UCSD-AML1 (cell line): ENCODE measurements around the gene CTNNA3.

Experiments used
- DNase-seq: peaks from one replicate; lab custom pipeline; 2025; ENCODE audit not compliant: unreplicated experiment; lab: John Stamatoyannopoulos, UW

The CTNNA3 gene

DNA sequence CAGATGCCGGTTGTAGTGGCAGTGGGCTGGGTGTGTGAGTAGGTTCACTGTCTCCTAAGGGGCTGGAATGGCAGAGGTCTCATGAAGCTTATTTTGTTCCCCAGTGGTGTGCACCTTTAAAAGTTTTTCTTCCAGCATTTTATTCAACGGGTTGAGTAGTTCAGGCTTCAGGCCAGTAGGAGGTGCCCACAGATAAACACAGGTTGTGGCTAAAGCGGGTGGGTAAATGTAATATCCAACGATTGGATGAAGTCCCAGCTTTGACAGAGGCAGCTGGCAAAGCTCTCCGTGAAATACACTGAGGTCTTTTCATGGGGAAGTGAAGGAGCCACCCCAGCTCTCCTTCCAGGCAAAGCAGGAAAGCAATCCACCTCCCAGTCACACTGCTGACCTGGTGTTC lies 1109.9 kb downstream of the CTNNA3 start:
- DNase-seq, result peak; percentile 4

DNA sequence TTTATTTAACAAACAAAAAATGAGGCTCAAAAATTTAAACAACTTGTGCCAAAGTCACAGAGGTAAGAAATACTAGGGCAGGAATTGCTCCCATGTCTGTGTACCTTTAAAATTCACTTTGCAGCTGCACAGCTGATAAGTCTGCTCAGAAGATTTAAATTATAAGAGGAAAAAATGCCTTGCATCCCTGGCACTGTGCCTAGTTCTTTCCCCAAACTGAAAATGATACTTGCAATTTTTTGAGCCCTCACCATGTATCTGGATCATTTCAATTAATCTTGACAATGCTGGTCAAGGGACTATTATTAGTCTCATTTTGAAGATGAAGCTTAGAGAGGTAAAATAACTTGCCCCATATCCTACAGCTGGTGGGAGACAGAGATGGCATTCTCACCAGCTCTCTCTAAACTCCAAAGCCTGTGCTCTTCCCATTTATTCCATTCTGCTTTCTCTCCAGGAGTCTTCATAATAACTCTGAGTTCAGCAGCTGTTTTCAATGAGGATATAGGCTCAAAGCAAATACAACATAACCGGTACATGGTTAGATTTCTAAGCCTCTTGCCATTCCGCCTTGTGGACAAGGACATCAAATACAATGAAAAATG lies 1120.6 kb downstream of the CTNNA3 start:
- DNase-seq, result no peak

GRCh38 chr10:66572700-66573099 lies 1123.3 kb downstream of the CTNNA3 start:
- DNase-seq, result no peak

- no peak for DNase-seq
Measured at GRCh38 chr10:66565999-66566398, 1130.0 kb downstream of the CTNNA3 start.

DNA sequence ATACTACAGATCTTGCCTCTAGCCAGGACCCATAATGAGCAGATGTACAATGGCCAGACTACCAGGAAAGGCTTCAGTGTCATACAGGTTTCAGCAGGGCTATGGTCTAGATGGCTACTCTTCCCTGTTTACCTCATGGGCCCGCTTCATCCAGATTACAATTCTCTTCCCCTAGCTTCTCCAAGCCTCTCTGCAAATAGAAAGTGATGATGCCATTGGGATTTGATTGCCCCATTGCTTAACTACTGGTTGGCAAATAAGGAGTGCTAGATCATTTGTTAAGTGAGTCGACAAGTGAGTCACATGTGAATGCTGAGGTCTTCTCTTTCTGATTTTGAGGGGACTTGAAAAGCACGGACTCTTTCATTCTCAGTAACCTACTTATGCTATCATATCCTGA lies 1131.7 kb downstream of the CTNNA3 start:
- no peak for DNase-seq

GRCh38 chr10:66555061-66555460 lies 1140.9 kb downstream of the CTNNA3 start:
- no peak for DNase-seq

DNA sequence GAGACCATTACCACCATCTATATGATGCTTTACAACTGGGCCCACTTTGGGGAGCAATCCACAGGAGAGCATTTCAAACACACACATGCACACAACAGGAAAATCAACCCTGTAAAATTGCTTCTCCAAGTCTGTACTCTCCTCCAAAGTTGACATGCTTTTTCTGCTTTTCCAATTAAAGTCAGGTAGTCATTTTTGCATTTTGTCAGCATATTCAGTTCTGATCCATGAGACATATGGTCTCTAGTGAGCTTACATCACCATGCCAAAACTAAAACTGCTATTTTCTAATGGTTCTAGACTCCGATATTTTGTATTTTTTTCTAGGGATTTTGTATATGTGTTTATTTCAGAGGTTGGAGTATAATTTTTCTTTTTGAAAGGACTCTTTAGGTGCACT lies 1143.7 kb downstream of the CTNNA3 start:
- DNase-seq, result no peak

GRCh38 chr10:66550351-66550750 lies 1145.6 kb downstream of the CTNNA3 start:
- no peak for DNase-seq

DNA sequence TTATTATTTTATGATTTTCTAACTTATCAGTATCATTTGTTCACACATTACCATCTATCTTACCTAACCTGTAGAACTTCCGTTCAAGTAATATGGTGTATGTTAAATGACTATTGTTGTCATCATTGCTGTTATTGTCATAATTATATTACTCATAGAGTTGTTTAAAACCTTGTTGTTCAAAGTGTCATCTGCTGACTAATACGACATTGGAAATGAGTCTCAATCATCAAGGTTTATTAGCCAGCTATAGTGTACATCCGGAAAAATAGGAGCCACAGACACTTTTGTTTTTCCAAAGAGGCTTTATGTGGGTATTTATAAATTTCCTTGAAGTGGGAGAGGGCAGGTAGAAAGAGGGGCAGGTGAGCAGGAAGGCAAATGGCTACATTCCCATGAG lies 1157.1 kb downstream of the CTNNA3 start:
- no peak for DNase-seq

GRCh38 chr10:66538371-66538770 lies 1157.6 kb downstream of the CTNNA3 start:
- no peak for DNase-seq

DNA sequence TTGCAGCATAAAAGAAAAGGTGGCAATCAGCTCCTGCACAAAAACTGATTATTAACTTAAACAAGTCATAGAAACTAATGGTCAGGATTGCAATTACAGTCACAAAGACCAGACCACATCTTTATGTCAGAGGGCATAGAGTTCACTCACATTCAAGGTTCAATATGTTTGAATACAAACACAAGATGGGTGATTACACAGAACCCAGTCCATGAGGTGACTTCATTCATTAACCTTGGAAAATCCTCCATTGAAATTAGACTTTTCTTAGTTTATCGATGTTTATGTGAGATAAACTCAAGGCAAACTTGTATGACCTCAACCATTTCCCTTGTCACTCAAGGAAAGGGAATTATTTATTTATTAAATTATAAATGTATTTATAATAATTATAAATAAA lies 1158.8 kb downstream of the CTNNA3 start:
- DNase-seq, result no peak

- no peak for DNase-seq
Measured at GRCh38 chr10:66535439-66535838, 1160.6 kb downstream of the CTNNA3 start.

DNA sequence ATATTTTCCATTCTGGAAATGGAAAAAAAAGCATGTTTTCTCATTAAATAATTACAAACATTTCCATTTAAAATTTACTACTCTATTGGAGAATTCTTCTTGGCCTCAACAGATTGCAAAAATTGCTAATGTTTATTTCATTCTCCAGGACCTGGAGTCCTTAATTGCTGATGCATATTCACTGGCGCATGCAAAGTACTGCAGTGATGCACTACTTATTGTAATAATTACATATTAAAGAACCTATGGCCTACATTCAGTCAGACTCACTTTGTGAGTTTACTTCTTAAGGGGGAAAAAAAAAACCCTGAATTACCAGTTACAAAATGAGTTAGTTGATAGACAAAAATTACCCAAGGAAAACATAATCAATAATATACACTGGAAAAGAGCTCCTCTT lies 1161.1 kb downstream of the CTNNA3 start:
- no peak for DNase-seq

- no peak for DNase-seq
Measured at GRCh38 chr10:66521506-66521905, 1174.5 kb downstream of the CTNNA3 start.

DNA sequence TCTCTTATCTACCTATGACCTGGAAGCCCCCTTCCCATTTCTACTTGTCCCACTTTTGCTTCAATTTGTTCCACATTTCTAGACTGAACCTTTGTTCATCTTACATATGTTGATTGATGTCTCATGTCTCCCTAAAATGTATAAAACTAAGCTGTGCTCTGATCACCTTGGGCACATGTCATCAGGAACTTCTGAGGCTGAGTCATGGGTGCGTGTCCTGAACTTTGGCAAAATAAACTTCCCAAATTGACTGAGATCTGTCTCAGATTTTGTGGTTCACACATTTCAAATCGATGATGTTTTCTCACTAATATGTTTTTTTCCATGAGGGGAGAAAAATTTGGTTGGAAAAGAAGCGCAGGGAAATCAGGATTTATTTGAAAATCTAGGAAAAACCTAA lies 1176.4 kb downstream of the CTNNA3 start:
- no peak for DNase-seq

DNA sequence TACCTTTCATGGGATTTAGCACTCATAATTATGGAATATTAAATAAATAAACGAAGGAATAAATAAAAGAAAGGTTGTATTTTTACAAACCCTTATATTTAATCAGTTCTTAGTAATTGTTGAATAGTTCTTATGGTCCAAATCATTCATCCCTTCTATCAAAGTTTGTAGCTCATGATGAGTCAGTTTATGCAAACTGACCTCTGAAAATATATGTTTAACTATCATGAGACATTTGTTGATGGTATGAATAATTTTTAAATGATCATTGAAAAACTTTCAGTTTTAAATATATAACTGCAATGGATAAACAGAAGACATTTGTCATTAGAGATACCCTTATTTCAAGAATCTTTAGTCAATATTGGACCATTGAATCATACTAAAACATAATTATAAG lies 1181.3 kb downstream of the CTNNA3 start:
- no peak for DNase-seq

GRCh38 chr10:66513504-66513903 lies 1182.5 kb downstream of the CTNNA3 start:
- no peak for DNase-seq

DNA sequence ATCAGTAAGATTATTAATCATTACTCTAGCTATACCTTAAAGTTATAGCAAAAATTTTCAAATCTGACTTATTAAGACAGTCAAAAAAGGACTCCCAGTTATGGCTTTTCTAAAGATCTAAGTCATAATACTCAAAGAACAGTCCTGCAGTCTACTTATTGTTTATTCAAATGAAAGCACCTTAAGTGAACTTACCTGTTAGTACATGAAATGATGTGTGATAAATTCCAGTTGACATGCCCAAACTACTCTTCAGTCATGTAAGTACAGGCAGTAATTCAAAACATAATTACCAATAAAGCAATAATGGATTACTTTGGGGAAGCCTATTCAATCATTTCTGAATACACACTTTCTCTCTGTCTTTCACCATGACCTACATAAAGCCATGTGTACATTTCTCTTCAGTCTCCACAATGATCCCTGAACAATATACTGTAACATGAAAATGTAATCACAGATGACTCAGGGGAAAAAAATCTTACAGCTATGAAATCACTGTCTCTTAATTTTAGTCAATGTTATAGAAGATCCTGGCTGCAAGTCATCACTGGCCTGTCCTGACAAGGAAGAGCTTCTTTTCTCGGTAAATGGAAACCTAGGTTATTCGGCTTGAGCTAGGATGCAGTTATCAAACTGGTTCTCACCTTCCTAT lies 1190.9 kb downstream of the CTNNA3 start:
- no peak for DNase-seq

DNA sequence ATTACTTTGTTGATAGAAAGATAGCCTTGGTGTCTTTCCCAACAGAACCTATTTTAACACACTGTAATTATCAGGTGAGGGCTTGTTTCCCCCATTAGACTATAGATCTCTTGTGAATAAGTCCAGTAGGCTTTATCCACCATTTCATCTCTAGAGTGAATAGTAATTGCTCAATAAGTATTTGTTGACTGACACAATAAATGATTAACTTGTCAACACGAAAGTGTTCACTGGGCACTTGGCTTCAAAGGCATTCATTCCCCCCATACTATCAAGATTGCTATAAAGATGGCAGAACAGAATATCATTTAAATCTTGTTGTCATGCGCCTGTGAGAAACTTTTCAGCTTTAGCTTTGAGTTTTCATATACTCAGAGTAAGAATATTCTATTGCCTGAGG lies 1194.6 kb downstream of the CTNNA3 start:
- no peak for DNase-seq

DNA sequence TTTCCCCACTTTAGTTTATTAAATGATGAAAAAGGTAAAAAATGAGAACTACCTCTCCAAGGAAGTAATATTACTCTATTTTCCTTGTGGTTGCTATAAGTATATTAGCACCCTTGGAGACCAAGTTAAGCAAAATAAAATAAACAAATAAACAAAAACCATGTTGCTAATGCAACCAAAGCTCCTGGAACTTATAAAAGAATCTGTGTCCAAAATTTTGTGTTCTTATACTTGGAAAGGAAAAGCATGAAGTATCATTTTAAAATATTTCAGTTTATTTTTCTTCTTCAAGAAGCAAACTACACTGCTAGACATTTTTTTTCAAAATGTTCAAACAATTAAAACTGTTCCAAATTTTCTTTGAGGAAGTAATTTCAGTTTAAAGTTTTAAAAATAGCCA lies 1212.0 kb downstream of the CTNNA3 start:
- no peak for DNase-seq

DNA sequence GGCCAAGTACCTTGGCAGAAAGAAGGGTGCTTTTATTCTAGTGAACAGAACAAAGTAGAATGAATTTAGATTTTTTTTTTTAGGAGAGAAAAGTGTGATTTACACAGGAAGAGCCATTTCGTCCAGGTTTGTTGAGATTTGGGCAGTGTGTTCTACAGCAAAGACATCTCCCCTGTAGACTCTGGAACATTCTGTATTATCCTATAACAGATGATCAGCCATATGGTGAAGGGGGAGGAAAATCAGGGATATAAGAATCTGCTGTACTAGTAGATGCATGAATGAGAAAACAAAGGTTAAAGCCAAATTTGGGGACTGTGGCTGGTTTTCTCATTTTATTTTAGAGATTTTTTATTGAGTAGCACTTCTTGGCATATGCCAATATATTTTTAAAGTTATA lies 1223.8 kb downstream of the CTNNA3 start:
- no peak for DNase-seq

- no peak for DNase-seq
Measured at GRCh38 chr10:66467042-66467441, 1229.0 kb downstream of the CTNNA3 start.

DNA sequence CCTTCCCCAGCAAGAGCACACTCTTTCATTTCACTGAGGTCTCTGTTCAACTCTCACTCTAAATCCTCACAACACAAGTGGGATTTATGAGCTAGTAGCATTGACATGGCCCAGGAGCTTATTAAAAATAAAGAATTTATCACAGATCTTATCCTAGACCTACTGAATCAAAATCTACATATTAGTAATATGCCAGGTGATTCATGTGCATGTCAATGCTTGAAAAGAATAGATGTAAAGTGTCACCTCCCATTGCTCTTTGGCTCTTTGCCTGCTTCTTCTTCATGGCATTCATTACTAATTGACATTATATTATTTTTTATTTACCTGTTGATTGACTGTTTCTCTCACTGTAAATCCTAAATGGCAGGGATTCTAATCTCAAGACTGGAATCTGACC lies 1229.4 kb downstream of the CTNNA3 start:
- no peak for DNase-seq
